Mesendoderm (in vitro differentiated cells): ENCODE data around the gene OTOS.

Experiments
- DNase-seq: peaks from one replicate; pipeline ENCODE4 v3.0.0; 2013
- H2AK5ac ChIP-seq: 2 replicates; pipeline ENCODE4 v1.6.1; 2013; ENCODE audit warnings: low read length, inconsistent platforms
- H2BK120ac ChIP-seq: 2 replicates; pipeline ENCODE4 v1.6.1; 2013; ENCODE audit warnings: low read depth, mild to moderate bottlenecking, low read length, moderate library complexity, mixed read lengths
- H2BK15ac ChIP-seq: replicated peaks from 2 replicates; pipeline ENCODE4 v1.6.1; 2013; ENCODE audit warnings: low read depth, mild to moderate bottlenecking, moderate library complexity
- H2BK5ac ChIP-seq: 2 replicates; pipeline ENCODE4 v1.6.1; 2013; ENCODE audit warnings: low read length, inconsistent platforms
- H3K18ac ChIP-seq: 2 replicates; pipeline ENCODE4 v1.6.1; 2013; ENCODE audit warnings: mild to moderate bottlenecking, low read length, mixed read lengths
- H3K23ac ChIP-seq: one replicate; pipeline ENCODE4 v1.6.1; 2013; ENCODE audit warnings: low read length
- H3K27ac ChIP-seq: 2 replicates; pipeline ENCODE4 v1.5.1; 2013; ENCODE audit warnings: low read depth, mild to moderate bottlenecking, inconsistent platforms, low read length, moderate library complexity
- H3K27me3 ChIP-seq: 2 replicates; pipeline ENCODE4 v1.6.1; 2013; ENCODE audit warnings: low read length, control low read depth, mild to moderate bottlenecking, inconsistent platforms; ENCODE audit not compliant: insufficient read depth, poor library complexity
- H3K36me3 ChIP-seq: 2 replicates; pipeline ENCODE4 v1.6.1; 2013; ENCODE audit warnings: low read length, inconsistent platforms; ENCODE audit not compliant: control insufficient read depth, insufficient read depth
- H3K4ac ChIP-seq: one replicate; pipeline ENCODE4 v1.6.1; 2013; ENCODE audit warnings: low read depth, mild to moderate bottlenecking, low read length, moderate library complexity
- H3K4me1 ChIP-seq: 2 replicates; pipeline ENCODE4 v1.6.1; 2013; ENCODE audit warnings: low read depth, low read length, inconsistent platforms; ENCODE audit not compliant: control insufficient read depth
- H3K4me2 ChIP-seq: 2 replicates; pipeline ENCODE4 v1.6.1; 2013; ENCODE audit warnings: low read length
- H3K4me3 ChIP-seq: 2 replicates; pipeline ENCODE4 v1.5.1; 2013; ENCODE audit warnings: mild to moderate bottlenecking, low read length
- H3K56ac ChIP-seq: one replicate; pipeline ENCODE4 v1.6.1; 2013; ENCODE audit warnings: low read length
- H3K79me1 ChIP-seq: 2 replicates; pipeline ENCODE4 v1.6.1; 2013; ENCODE audit warnings: low read length, inconsistent platforms
- H3K79me2 ChIP-seq: 2 replicates; pipeline ENCODE4 v1.6.1; 2013; ENCODE audit warnings: mild to moderate bottlenecking, low read length; ENCODE audit not compliant: control insufficient read depth, insufficient read depth
- H3K9ac ChIP-seq: 2 replicates; pipeline ENCODE4 v1.6.1; 2013; ENCODE audit warnings: low read length, inconsistent platforms
- H4K5ac ChIP-seq: one replicate; pipeline ENCODE4 v1.6.1; 2013; ENCODE audit warnings: low read length
- H4K8ac ChIP-seq: one replicate; pipeline ENCODE4 v1.6.1; 2013; ENCODE audit warnings: low read depth, mild to moderate bottlenecking, control low read depth, low read length, moderate library complexity
- WGBS: extraction: QIAGEN DNeasy Blood & Tissue Kit; methylation state at CpG from one replicate; pipeline ENCODE4 v1.1.7; 2013; ENCODE audit warnings: low lambda C conversion rate, missing lambda C conversion rate; ENCODE audit not compliant: insufficient coverage; ENCODE audit errors: extremely low coverage; 5-methylcytosine and 5-hydroxymethylcytosine counted together

Gene OTOS

DNA sequence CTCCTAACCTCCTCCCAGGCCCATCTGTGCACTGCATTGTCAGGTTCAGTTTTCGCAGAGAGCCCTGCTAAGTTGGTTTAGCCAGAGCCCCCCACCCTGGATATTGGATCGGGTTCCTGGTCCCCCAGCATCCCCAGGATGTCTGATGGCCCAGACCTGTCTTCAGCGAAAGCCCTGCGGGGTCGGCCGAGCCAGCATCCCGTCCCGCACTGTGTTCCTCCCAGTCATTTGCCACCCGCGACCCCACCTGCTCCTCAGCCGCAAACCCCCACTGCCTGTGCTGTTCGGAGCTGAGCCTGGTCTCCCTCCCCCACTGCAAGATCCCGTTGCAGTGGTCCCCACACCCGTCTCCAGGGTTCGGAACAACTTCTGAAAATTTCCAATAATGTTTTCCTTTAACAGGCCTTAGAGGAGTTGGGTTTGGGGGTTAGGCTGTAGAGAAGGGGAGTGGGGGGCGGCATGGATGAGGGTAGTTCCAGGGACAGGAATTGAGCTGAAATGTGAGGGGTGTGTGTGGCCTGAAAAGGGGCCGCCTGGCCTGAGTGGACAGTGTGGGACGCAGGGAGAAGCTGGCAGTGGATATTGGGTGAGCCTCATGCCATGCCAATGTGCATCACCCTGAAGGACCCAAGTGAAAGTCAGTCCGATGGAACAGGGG, 2.7 kb downstream of the OTOS start:
- no peak overlapping the region for H3K27ac ChIP-seq
- H3K9ac ChIP-seq, result no peak overlapping the region
- DNase-seq, result no peak
- no peak overlapping the region for H4K8ac ChIP-seq
- H3K79me1 ChIP-seq, result peaks cover 17% of the 10 kb centered on the region
- H3K4me3 ChIP-seq, result no peak overlapping the region
- H3K4me1 ChIP-seq, result peaks cover 5% of the 10 kb centered on the region
- H3K4ac ChIP-seq, result no peak overlapping the region
- no peak overlapping the region for H2AK5ac ChIP-seq
- WGBS, result no CpG with 5 or more reads among the region's 19 CpGs
- H2BK15ac ChIP-seq, result no peak overlapping the region
- H3K56ac ChIP-seq, result no peak overlapping the region
- H3K18ac ChIP-seq, result no peak overlapping the region
- H2BK120ac ChIP-seq, result no peak overlapping the region
- H3K23ac ChIP-seq, result no peak overlapping the region
- H4K5ac ChIP-seq, result no peak overlapping the region
- H3K79me2 ChIP-seq, result peaks cover 18% of the 10 kb centered on the region
- H3K36me3 ChIP-seq, result peaks cover 2% of the 10 kb centered on the region
- H3K27me3 ChIP-seq, result no peaks in the 10 kb centered on the region
- no peak overlapping the region for H2BK5ac ChIP-seq
- no peak overlapping the region for H3K4me2 ChIP-seq

DNA sequence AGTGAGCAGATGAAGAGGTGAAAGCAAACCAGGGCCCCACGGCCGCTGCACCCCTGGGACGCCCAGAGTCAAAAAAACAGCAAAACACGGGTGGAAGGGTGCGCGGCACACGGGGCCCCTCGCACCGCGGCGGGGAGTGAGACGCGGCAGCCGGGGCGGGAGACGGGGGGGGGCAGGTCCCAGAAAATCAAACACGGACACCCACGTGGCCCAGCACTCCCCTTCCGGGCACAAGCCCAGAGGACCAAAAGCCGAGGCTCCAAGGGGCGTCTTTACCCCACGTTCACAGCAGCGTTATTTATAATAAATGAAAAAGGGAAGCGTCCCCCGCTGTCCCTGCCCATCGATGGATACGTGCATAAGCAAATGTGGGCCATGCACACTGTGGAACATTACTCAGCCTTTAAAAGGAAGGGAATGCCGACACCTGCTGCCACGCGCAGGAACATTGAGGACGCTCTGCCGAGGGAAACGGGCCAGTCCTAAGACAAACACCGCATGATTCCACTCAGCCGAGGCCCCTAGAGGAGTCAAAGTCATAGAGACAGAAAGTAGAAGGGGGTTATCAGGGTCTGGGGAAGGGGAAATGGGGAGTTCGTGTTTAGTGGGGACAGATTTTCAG, 3.7 kb downstream of the OTOS start:
- no peak overlapping the region for H2BK120ac ChIP-seq
- no peak overlapping the region for H4K5ac ChIP-seq
- peak overlapping the region; percentile 85 for H3K56ac ChIP-seq
- H3K4me1 ChIP-seq, result peaks cover 5% of the 10 kb centered on the region
- H3K9ac ChIP-seq, result peak overlapping the region; percentile 72
- no peak overlapping the region for H2BK5ac ChIP-seq
- H3K79me1 ChIP-seq, result peaks cover 20% of the 10 kb centered on the region
- no CpG with 5 or more reads among the region's 36 CpGs for WGBS
- peaks cover 18% of the 10 kb centered on the region for H3K79me2 ChIP-seq
- no peaks in the 10 kb centered on the region for H3K27me3 ChIP-seq
- no peak overlapping the region for H2BK15ac ChIP-seq
- no peak overlapping the region for H3K4ac ChIP-seq
- H3K4me3 ChIP-seq, result peak overlapping the region; percentile 71
- peak overlapping the region; percentile 66 for H3K4me2 ChIP-seq
- H2AK5ac ChIP-seq, result no peak overlapping the region
- H4K8ac ChIP-seq, result peak overlapping the region; percentile 39
- H3K23ac ChIP-seq, result no peak overlapping the region
- peaks cover 2% of the 10 kb centered on the region for H3K36me3 ChIP-seq
- no peak for DNase-seq
- H3K27ac ChIP-seq, result no peak overlapping the region
- no peak overlapping the region for H3K18ac ChIP-seq

DNA sequence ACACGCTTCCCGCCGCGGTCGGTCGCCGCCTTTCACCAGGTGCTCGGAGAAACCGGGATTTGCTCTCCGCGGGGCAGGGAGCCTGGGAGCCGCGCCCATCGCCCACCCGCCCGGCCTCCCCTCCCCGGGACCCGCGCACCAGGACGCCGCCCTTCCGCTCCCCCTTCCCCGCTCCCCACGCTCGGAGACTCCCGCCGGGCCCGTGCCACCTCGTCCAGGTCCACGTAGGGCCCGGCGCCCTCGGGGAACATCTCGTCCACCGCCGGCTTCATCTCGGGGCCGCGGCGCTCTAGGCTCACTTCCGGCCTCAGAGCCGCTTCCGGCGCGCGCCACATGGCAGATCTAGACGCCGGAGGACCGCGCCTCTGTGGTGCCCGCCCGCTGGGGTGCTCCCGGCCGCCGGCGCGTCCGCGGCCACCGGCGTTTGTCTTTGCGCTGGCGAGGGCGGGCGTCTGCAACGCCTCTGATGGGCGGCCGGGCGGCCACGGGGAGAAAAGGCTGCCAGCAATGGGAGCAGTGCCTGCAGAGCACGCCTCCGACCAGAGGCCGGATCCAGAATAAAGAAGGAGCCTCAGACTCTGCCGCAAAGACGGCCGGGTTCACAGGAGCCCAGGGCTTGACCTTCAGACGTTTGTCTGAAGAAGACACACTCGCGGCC, 4.3 kb downstream of the OTOS start, which contains the start of gene COPS9:
Gene COPS9 (minus strand): TSS at position 293 of the 658 bp plus-strand sequence. CDS start 21 bp downstream, at position 272.
- Histone ChIP-seq H3K23ac (peak within 1 kb of the TSS; percentile 45), H3K4me3 (peak within 1 kb of the TSS; percentile 91), H3K27ac (no peak within 1 kb of the TSS), H4K5ac (no peak within 1 kb of the TSS), H3K18ac (peak within 1 kb of the TSS; percentile 76), H2BK120ac (no peak within 1 kb of the TSS), H3K36me3 (peaks cover 2% of the 10 kb centered on the region), H4K8ac (peak within 1 kb of the TSS; percentile 39), H3K9ac (peak within 1 kb of the TSS; percentile 88), H2BK15ac (no peak within 1 kb of the TSS), H3K79me1 (peaks cover 20% of the 10 kb centered on the region), H3K4me2 (peak within 1 kb of the TSS; percentile 97), H3K56ac (peak within 1 kb of the TSS; percentile 94), H3K79me2 (peaks cover 18% of the 10 kb centered on the region), H2BK5ac (no peak within 1 kb of the TSS), H3K4ac (no peak within 1 kb of the TSS), H3K27me3 (no peaks in the 10 kb centered on the region), H2AK5ac (no peak within 1 kb of the TSS), H3K4me1 (peaks cover 5% of the 10 kb centered on the region)
- DNase-seq, result peak; percentile 91
- no CpG with 5 or more reads among the region's 79 CpGs for WGBS

GRCh38 chr2:240135706-240136012, 4.8 kb downstream of the OTOS start:
- H2BK15ac ChIP-seq, result no peak overlapping the region
- H3K27me3 ChIP-seq, result no peaks in the 10 kb centered on the region
- peaks cover 20% of the 10 kb centered on the region for H3K79me1 ChIP-seq
- no peak for DNase-seq
- H3K4me1 ChIP-seq, result peaks cover 5% of the 10 kb centered on the region
- H3K4ac ChIP-seq, result no peak overlapping the region
- H3K56ac ChIP-seq, result peak overlapping the region; percentile 94
- peaks cover 18% of the 10 kb centered on the region for H3K79me2 ChIP-seq
- no peak overlapping the region for H3K27ac ChIP-seq
- H4K5ac ChIP-seq, result no peak overlapping the region
- H3K9ac ChIP-seq, result peak overlapping the region; percentile 88
- H2BK5ac ChIP-seq, result no peak overlapping the region
- peak overlapping the region; percentile 45 for H3K23ac ChIP-seq
- WGBS, result no CpG with 5 or more reads among the region's 17 CpGs
- no peak overlapping the region for H4K8ac ChIP-seq
- peaks cover 2% of the 10 kb centered on the region for H3K36me3 ChIP-seq
- no peak overlapping the region for H2AK5ac ChIP-seq
- H3K4me2 ChIP-seq, result peak overlapping the region; percentile 97
- H3K4me3 ChIP-seq, result peak overlapping the region; percentile 91
- no peak overlapping the region for H2BK120ac ChIP-seq
- peak overlapping the region; percentile 76 for H3K18ac ChIP-seq

- H4K5ac ChIP-seq, result no peak overlapping the region
- DNase-seq, result no peak
- no CpG with 5 or more reads among the region's 15 CpGs for WGBS
These were observed 5.4 kb downstream of the OTOS start for GRCh38 chr2:240134956-240135520.

More at GRCh38 chr2:240134956-240135520, 5.4 kb downstream of the OTOS start:
- H2AK5ac ChIP-seq, result no peak overlapping the region
- H3K27me3 ChIP-seq, result no peaks in the 10 kb centered on the region
- no peak overlapping the region for H3K27ac ChIP-seq
- no peak overlapping the region for H2BK5ac ChIP-seq
- no peak overlapping the region for H2BK15ac ChIP-seq
- H3K56ac ChIP-seq, result peak overlapping the region; percentile 94
- peak overlapping the region; percentile 91 for H3K4me3 ChIP-seq
- H3K9ac ChIP-seq, result peak overlapping the region; percentile 88
- H3K4me1 ChIP-seq, result peaks cover 5% of the 10 kb centered on the region
- no peak overlapping the region for H3K4ac ChIP-seq
- no peak overlapping the region for H3K18ac ChIP-seq
- peaks cover 18% of the 10 kb centered on the region for H3K79me2 ChIP-seq
- H3K23ac ChIP-seq, result peak overlapping the region; percentile 45
- H3K4me2 ChIP-seq, result peak overlapping the region; percentile 97
- no peak overlapping the region for H4K8ac ChIP-seq
- H3K79me1 ChIP-seq, result peaks cover 20% of the 10 kb centered on the region
- no peak overlapping the region for H2BK120ac ChIP-seq
- peaks cover 7% of the 10 kb centered on the region for H3K36me3 ChIP-seq
